BLaER1 treated with 17β-estradiol and CSF1 and Interleukin-3, amounts not matched to agents 10 nM and 100 nM (cell line): ENCODE results near the gene CUL9.

Source experiments
- H3K27ac ChIP-seq, 11 experiments: shearing (Covaris generic); formaldehyde crosslinking; 2 replicates each; pipeline ENCODE4 v1.8.1; 2022
- H3K27me3 ChIP-seq, 11 experiments: shearing (Covaris generic); formaldehyde crosslinking; 2 replicates each; pipeline ENCODE4 v1.8.1; 2022
- H3K36me3 ChIP-seq, 11 experiments: shearing (Covaris generic); formaldehyde crosslinking; 2 replicates each; pipeline ENCODE4 v1.8.1; 2022
- H3K4me1 ChIP-seq, 10 experiments: shearing (Covaris generic); formaldehyde crosslinking; 2 replicates each; pipeline ENCODE4 v1.8.1; 2022
- H3K4me2 ChIP-seq, 11 experiments: shearing (Covaris generic); formaldehyde crosslinking; 2 replicates each; pipeline ENCODE4 v1.8.1; 2022
- H3K4me3 ChIP-seq, 10 experiments: shearing (Covaris generic); formaldehyde crosslinking; 2 replicates each; pipeline ENCODE4 v1.8.1; 2022
- H3K9ac ChIP-seq, 11 experiments: shearing (Covaris generic); formaldehyde crosslinking; 2 replicates each; pipeline ENCODE4 v1.8.1; 2022
- H3K9me3 ChIP-seq, 11 experiments: shearing (Covaris generic); formaldehyde crosslinking; replicated peaks in 1 of 11; 2 replicates each; pipeline ENCODE4 v1.8.1; 2022
- H4K20me1 ChIP-seq, 11 experiments: shearing (Covaris generic); formaldehyde crosslinking; 2 replicates each; pipeline ENCODE4 v1.8.1; 2022
- Cebpa-rat ChIP-seq, 11 experiments: shearing (Covaris generic); IDR thresholded peaks; 2 replicates each; pipeline ENCODE4 v1.8.1; 2022

CUL9 gene

GRCh38 chr6:43215066-43215465, 33.1 kb downstream of the CUL9 start:
- no peaks in the 10 kb centered on the region for H3K9me3 ChIP-seq
- no peak overlapping the region for H3K9ac ChIP-seq
- H3K27ac ChIP-seq, result no peak overlapping the region
- no peak overlapping the region for H3K4me3 ChIP-seq
- H3K4me2 ChIP-seq, result no peak overlapping the region
- H3K4me1 ChIP-seq, result no peaks in the 10 kb centered on the region
- no peak for TF ChIP-seq Cebpa-rat (IDR thresholded peaks at IDR 0.05)
- H4K20me1 ChIP-seq, result no peaks in the 10 kb centered on the region
- H3K36me3 ChIP-seq, result peaks cover 26 to 74% (median 45%) of the 10 kb centered on the region in 11 experiments; a peak in 20 of 22 replicates
- H3K27me3 ChIP-seq, result no peaks in the 10 kb centered on the region

DNA sequence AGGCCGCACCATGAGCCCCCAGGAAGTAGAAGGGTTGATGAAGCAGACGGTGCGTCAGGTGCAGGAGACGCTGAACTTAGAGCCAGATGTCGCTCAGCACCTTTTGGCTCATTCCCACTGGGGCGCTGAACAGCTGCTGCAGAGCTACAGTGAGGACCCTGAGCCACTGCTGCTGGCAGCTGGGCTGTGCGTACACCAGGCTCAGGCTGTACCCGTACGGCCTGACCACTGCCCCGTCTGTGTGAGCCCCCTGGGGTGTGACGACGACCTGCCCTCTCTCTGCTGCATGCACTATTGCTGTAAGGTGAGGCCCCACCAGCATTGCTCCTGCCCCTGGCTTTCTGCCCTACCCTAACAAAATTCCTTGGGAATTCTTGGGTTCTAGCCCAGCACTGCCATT, 34.2 kb downstream of the CUL9 start:
- Histone ChIP-seq H3K36me3 (peaks cover 38 to 83% (median 57%) of the 10 kb centered on the region in 11 experiments), H3K4me3 (no peak overlapping the region), H3K27me3 (no peaks in the 10 kb centered on the region), H3K9ac (no peak overlapping the region), H3K4me2 (no peak overlapping the region), H4K20me1 (no peaks in the 10 kb centered on the region), H3K4me1 (peaks cover 0 to 10% (median 0%) of the 10 kb centered on the region in 10 experiments; a peak in 5 of 20 replicates), H3K27ac (no peak overlapping the region), H3K9me3 (no peaks in the 10 kb centered on the region)
- no peak for TF ChIP-seq Cebpa-rat (IDR thresholded peaks at IDR 0.05)

DNA sequence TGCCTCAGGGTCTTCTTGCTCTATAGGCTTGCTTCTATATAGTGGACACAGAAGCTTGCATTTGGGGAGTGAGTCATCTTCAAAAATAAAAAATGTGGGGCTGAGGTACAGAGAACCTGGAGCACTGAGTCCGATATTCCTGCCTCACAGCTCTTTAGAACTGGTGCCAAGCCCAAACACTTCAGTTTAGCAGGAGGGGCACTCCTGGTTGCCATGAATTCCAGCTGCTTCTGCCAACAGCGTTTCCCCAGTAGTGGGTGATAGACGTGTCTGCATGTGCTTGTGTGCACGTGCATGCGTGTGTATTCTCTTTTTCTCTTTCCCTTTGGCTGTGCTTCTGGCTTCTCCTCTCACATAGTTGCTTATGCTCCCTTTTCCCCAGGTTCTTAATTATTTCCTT, 35.4 kb downstream of the CUL9 start:
- TF ChIP-seq Cebpa-rat (IDR thresholded peaks at IDR 0.05), result no peak

DNA sequence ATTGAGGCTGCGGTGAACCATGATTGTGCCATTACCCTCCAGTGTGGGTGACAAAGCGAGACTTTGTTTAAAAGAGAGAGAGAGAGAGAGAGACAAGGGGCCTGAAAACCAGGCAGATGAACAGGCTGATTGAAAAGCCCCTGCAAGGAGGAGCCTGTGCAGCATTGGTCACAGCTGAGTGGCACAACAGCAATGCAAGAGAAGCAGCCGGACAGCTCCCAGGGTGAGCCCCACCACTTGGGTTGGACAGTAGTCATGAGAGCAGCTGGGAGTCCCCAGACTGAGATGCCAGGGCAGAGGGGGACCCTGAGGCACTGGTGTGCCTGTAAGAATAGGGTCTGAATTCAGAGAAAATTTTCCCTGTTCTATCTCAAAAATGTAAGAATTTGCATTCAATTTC, 37.1 kb downstream of the CUL9 start:
- H3K36me3 ChIP-seq, result peaks cover 49 to 89% (median 67%) of the 10 kb centered on the region in 11 experiments
- H3K27me3 ChIP-seq, result no peaks in the 10 kb centered on the region
- no peak overlapping the region for H3K4me2 ChIP-seq
- TF ChIP-seq Cebpa-rat (IDR thresholded peaks at IDR 0.05), result no peak
- peaks cover 5 to 30% (median 8%) of the 10 kb centered on the region in 10 experiments for H3K4me1 ChIP-seq
- no peak overlapping the region for H3K4me3 ChIP-seq
- no peak overlapping the region for H3K27ac ChIP-seq
- no peaks in the 10 kb centered on the region for H3K9me3 ChIP-seq
- H4K20me1 ChIP-seq, result no peaks in the 10 kb centered on the region
- H3K9ac ChIP-seq, result no peak overlapping the region

More for the DNA sequence above, 35.4 kb downstream of the CUL9 start:
- no peak overlapping the region for H3K4me2 ChIP-seq
- H3K4me3 ChIP-seq, result no peak overlapping the region
- no peak overlapping the region for H3K9ac ChIP-seq
- no peaks in the 10 kb centered on the region for H3K27me3 ChIP-seq
- H3K36me3 ChIP-seq, result peaks cover 40 to 90% (median 63%) of the 10 kb centered on the region in 11 experiments
- peaks cover 0 to 19% (median 0%) of the 10 kb centered on the region in 10 experiments; a peak in 5 of 20 replicates for H3K4me1 ChIP-seq
- H3K27ac ChIP-seq, result no peak overlapping the region
- H3K9me3 ChIP-seq, result no peaks in the 10 kb centered on the region
- no peaks in the 10 kb centered on the region for H4K20me1 ChIP-seq

- Histone ChIP-seq H3K4me2 (no peak overlapping the region), H3K36me3 (peaks cover 50 to 82% (median 66%) of the 10 kb centered on the region in 11 experiments), H3K27me3 (no peaks in the 10 kb centered on the region), H3K4me1 (peaks cover 12 to 37% (median 15%) of the 10 kb centered on the region in 10 experiments), H3K9ac (no peak overlapping the region), H3K4me3 (no peak overlapping the region), H4K20me1 (no peaks in the 10 kb centered on the region), H3K9me3 (no peaks in the 10 kb centered on the region), H3K27ac (no peak overlapping the region)
- TF ChIP-seq Cebpa-rat (IDR thresholded peaks at IDR 0.05), result no peak
Measured at GRCh38 chr6:43219814-43220213, 37.8 kb downstream of the CUL9 start.

DNA sequence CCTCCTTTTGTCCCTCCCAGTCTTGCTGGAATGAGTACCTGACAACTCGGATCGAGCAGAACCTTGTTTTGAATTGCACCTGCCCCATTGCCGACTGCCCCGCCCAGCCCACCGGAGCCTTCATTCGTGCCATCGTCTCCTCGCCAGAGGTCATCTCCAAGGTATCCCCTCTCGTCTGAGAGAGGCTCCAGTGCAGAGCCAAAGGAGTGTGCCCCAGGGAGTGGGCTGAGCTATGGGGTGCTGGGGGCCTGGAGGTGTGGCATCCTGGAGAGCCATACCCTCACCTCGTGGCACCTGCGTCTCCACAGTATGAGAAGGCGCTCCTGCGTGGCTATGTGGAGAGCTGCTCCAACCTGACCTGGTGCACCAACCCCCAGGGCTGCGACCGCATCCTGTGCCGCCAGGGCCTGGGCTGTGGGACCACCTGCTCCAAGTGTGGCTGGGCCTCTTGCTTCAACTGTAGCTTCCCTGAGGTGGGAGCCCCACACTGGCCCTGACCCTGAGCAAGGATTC, 38.5 kb downstream of the CUL9 start:
- peaks cover 48 to 80% (median 60%) of the 10 kb centered on the region in 11 experiments for H3K36me3 ChIP-seq
- no peaks in the 10 kb centered on the region for H3K27me3 ChIP-seq
- no peak overlapping the region for H3K4me3 ChIP-seq
- H3K27ac ChIP-seq, result no peak overlapping the region
- TF ChIP-seq Cebpa-rat (IDR thresholded peaks at IDR 0.05), result no peak
- H4K20me1 ChIP-seq, result no peaks in the 10 kb centered on the region
- H3K4me1 ChIP-seq, result peaks cover 19 to 43% (median 22%) of the 10 kb centered on the region in 10 experiments
- H3K4me2 ChIP-seq, result peak overlapping the region in 2 of 11 experiments; percentile 37 to 53; a peak in 3 of 22 replicates
- no peaks in the 10 kb centered on the region for H3K9me3 ChIP-seq
- no peak overlapping the region for H3K9ac ChIP-seq

- Histone ChIP-seq H3K27ac (peak overlapping the region in 1 of 11 experiments; percentile 10; a peak in 1 of 22 replicates), H3K36me3 (peaks cover 42 to 80% (median 59%) of the 10 kb centered on the region in 11 experiments), H3K4me1 (peaks cover 25 to 52% (median 28%) of the 10 kb centered on the region in 10 experiments), H3K27me3 (no peaks in the 10 kb centered on the region), H3K4me2 (peak overlapping the region in 3 of 11 experiments; percentile 10 to 53 (median 37); a peak in 3 of 22 replicates), H3K4me3 (no peak overlapping the region), H4K20me1 (no peaks in the 10 kb centered on the region; a peak in 1 of 22 replicates), H3K9me3 (no peaks in the 10 kb centered on the region), H3K9ac (peak overlapping the region in 1 of 11 experiments; percentile 32; a peak in 1 of 22 replicates)
- no peak for TF ChIP-seq Cebpa-rat (IDR thresholded peaks at IDR 0.05)
Measured at GRCh38 chr6:43221046-43221972, 39.3 kb downstream of the CUL9 start.

GRCh38 chr6:43222418-43223059, 40.5 kb downstream of the CUL9 start:
- Histone ChIP-seq H3K9me3 (no peaks in the 10 kb centered on the region), H3K4me1 (peaks cover 25 to 64% (median 30%) of the 10 kb centered on the region in 10 experiments), H3K9ac (no peak overlapping the region; a peak in 1 of 22 replicates), H3K4me3 (no peak overlapping the region), H4K20me1 (no peaks in the 10 kb centered on the region; a peak in 1 of 22 replicates), H3K4me2 (no peak overlapping the region), H3K27ac (no peak overlapping the region), H3K27me3 (no peaks in the 10 kb centered on the region), H3K36me3 (peaks cover 32 to 72% (median 47%) of the 10 kb centered on the region in 11 experiments)
- TF ChIP-seq Cebpa-rat (IDR thresholded peaks at IDR 0.05), result no peak

- TF ChIP-seq Cebpa-rat (IDR thresholded peaks at IDR 0.05), result no peak
- Histone ChIP-seq H3K36me3 (peaks cover 27 to 68% (median 44%) of the 10 kb centered on the region in 11 experiments), H3K4me2 (peak overlapping the region in 3 of 11 experiments; percentile 86 to 91 (median 88); a peak in 5 of 22 replicates)
Measured at GRCh38 chr6:43223175-43223574, 41.2 kb downstream of the CUL9 start.

More at GRCh38 chr6:43223175-43223574, 41.2 kb downstream of the CUL9 start:
- Histone ChIP-seq H3K9ac (no peak overlapping the region), H3K4me1 (peaks cover 29 to 70% (median 34%) of the 10 kb centered on the region in 10 experiments), H4K20me1 (no peaks in the 10 kb centered on the region; a peak in 1 of 22 replicates), H3K4me3 (no peak overlapping the region), H3K27me3 (no peaks in the 10 kb centered on the region), H3K9me3 (no peaks in the 10 kb centered on the region), H3K27ac (peak overlapping the region in 2 of 11 experiments; percentile 75 to 83; a peak in 2 of 22 replicates)
